ENCODE data around the gene CCDC146. TPM values are rescaled to one million over a fixed set of nuclear protein-coding genes. Genes with fewer than 3 reads are reported as not detected.

The CCDC146 gene
- total RNA-seq, 1 donor from 2014 or later, result 6.1 TPM

DNA sequence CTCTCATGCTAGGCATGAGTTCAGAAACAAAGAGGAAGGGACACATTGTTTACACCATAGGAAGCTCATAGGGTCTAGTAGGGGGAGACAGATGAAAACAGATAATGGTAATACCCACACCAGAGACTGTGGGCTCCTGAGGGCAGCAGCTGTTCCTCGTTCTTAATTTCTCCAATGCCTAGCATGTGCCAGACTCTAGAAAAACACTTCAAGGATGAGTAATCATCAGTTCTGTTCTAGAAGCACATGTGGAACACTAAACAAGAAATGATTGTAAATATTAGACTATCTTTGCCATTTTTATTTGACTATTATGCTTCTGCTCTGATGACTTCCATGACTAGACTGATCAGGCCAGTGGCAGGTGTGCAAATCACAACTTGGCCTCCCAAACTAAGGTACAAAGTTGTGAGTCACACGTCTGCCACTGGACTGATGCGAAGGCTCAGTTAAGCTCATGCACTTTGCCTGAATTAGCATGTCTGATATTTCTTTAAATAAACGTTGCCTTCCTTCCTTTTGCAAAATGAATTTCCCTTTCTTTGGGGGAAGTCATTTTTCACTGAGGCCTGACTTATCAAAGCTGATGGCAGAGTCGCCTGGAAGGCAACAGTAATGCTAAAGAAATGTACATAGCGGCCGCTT lies 166.4 kb downstream of the CCDC146 start:
- Mint-ChIP-seq H3K9me3 (no peaks in the 10 kb centered on the region), H3K4me1 (no peaks in the 10 kb centered on the region), H3K36me3 (peaks cover 8% of the 10 kb centered on the region), H3K27me3 (ENCODE audit: insufficient read depth, low read depth) (peaks cover 2% of the 10 kb centered on the region), H3K4me3 (no peak overlapping the region), H3K27ac (no peak overlapping the region)
- Histone ChIP-seq H2AFZ (replicated peaks) (no peak overlapping the region), H3K36me3 (no peaks in the 10 kb centered on the region), H3K9me3 (ENCODE audit: low read depth) (no peaks in the 10 kb centered on the region), H3K27ac (no peak overlapping the region), H3K4me3 (no peak overlapping the region), H3K4me1 (no peaks in the 10 kb centered on the region), H3F3A (ENCODE audit: low read depth) (no peaks in the 10 kb centered on the region), H3K9ac (no peak overlapping the region), H3K4me2 (no peak overlapping the region), H3K27me3 (no peaks in the 10 kb centered on the region), H4K20me1 (ENCODE audit: low read depth) (no peaks in the 10 kb centered on the region), H3K79me2 (ENCODE audit: low read depth) (no peaks in the 10 kb centered on the region)
- no peak for DNase-seq (ENCODE audit: low spot score)
- TF ChIP-seq EZH2phosphoT487 (IDR thresholded peaks at IDR 0.05) (no peak), EZH2 (IDR thresholded peaks at IDR 0.05) (no peak)
- TF ChIP-seq, protein P1, sequence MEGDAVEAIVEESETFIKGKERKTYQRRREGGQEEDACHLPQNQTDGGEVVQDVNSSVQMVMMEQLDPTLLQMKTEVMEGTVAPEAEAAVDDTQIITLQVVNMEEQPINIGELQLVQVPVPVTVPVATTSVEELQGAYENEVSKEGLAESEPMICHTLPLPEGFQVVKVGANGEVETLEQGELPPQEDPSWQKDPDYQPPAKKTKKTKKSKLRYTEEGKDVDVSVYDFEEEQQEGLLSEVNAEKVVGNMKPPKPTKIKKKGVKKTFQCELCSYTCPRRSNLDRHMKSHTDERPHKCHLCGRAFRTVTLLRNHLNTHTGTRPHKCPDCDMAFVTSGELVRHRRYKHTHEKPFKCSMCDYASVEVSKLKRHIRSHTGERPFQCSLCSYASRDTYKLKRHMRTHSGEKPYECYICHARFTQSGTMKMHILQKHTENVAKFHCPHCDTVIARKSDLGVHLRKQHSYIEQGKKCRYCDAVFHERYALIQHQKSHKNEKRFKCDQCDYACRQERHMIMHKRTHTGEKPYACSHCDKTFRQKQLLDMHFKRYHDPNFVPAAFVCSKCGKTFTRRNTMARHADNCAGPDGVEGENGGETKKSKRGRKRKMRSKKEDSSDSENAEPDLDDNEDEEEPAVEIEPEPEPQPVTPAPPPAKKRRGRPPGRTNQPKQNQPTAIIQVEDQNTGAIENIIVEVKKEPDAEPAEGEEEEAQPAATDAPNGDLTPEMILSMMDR (IDR thresholded peaks at IDR 0.05), result no peak

DNA sequence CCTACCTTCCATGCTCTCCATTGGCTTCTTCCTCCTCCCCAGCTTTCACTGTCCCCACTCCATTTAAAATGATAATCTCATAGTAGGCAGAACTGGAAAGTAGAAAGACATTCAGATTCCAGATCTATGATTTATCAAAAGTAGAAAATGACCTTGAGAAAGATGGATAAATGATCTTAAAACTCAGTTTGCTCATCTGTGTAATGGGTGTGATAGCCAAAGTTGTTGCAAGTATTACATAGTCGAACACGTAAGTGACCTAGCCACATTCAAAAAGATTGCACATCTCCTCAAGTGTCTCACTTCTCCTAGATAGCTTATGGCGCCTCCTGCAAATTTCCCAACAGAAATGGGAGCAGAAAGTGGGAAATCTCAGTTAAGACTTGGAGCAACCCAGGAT lies 167.0 kb downstream of the CCDC146 start:
- Mint-ChIP-seq H3K4me3 (no peak overlapping the region), H3K36me3 (peaks cover 8% of the 10 kb centered on the region), H3K27ac (no peak overlapping the region), H3K9me3 (no peaks in the 10 kb centered on the region), H3K4me1 (no peaks in the 10 kb centered on the region), H3K27me3 (ENCODE audit: insufficient read depth, low read depth) (peaks cover 2% of the 10 kb centered on the region)
- Histone ChIP-seq H3K27ac (no peak overlapping the region), H2AFZ (replicated peaks) (no peak overlapping the region), H3F3A (ENCODE audit: low read depth) (no peaks in the 10 kb centered on the region), H3K79me2 (ENCODE audit: low read depth) (no peaks in the 10 kb centered on the region), H3K4me3 (no peak overlapping the region), H3K9me3 (ENCODE audit: low read depth) (no peaks in the 10 kb centered on the region), H3K27me3 (no peaks in the 10 kb centered on the region), H4K20me1 (ENCODE audit: low read depth) (no peaks in the 10 kb centered on the region), H3K4me2 (no peak overlapping the region), H3K36me3 (no peaks in the 10 kb centered on the region), H3K4me1 (no peaks in the 10 kb centered on the region), H3K9ac (no peak overlapping the region)
- no peak for TF ChIP-seq EZH2phosphoT487 (IDR thresholded peaks at IDR 0.05)
- TF ChIP-seq EZH2 (IDR thresholded peaks at IDR 0.05), result no peak
- TF ChIP-seq, protein P1 (IDR thresholded peaks at IDR 0.05), result no peak
- DNase-seq (ENCODE audit: low spot score), result no peak

DNA sequence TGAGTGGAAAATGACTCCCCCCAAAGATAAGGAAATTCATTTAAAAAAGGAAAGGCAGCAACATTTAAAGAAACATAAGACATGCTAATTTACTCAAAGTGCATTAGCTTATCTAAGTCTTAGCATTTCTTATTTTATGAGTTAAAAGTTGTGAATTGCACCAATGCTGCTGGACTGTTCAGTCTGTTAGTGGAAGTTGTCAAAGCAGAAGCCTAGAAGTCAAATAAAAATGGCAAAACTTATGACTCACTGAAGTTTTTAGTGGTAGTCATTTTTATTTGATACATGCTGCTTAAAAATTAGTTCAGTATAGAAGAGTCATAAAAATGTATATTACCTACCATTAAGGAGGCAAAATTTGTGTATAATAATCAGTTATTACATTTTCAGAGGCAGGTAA lies 168.0 kb downstream of the CCDC146 start:
- DNase-seq (ENCODE audit: low spot score), result no peak
- Mint-ChIP-seq H3K36me3 (peaks cover 8% of the 10 kb centered on the region), H3K9me3 (no peaks in the 10 kb centered on the region), H3K27ac (no peak overlapping the region), H3K27me3 (ENCODE audit: insufficient read depth, low read depth) (peaks cover 2% of the 10 kb centered on the region), H3K4me1 (no peaks in the 10 kb centered on the region), H3K4me3 (no peak overlapping the region)
- Histone ChIP-seq H3K79me2 (ENCODE audit: low read depth) (no peaks in the 10 kb centered on the region), H3K4me3 (no peak overlapping the region), H3K9ac (no peak overlapping the region), H3K4me2 (no peak overlapping the region), H2AFZ (replicated peaks) (no peak overlapping the region), H3K27ac (no peak overlapping the region), H4K20me1 (ENCODE audit: low read depth) (no peaks in the 10 kb centered on the region), H3K27me3 (no peaks in the 10 kb centered on the region), H3K4me1 (no peaks in the 10 kb centered on the region), H3F3A (ENCODE audit: low read depth) (no peaks in the 10 kb centered on the region), H3K9me3 (ENCODE audit: low read depth) (no peaks in the 10 kb centered on the region), H3K36me3 (no peaks in the 10 kb centered on the region)
- no peak for TF ChIP-seq EZH2phosphoT487 (IDR thresholded peaks at IDR 0.05)
- TF ChIP-seq, protein P1 (IDR thresholded peaks at IDR 0.05), result no peak
- no peak for TF ChIP-seq EZH2 (IDR thresholded peaks at IDR 0.05)
